HUES64 (cell line): ENCODE results near the gene CLEC20A.

ENCODE experiments used
- H3K27ac ChIP-seq: 2 replicates; pipeline ENCODE4 v1.7.0; 2013; ENCODE audit warnings: low read depth, low read length, inconsistent platforms
- H3K27me3 ChIP-seq: 2 replicates; pipeline ENCODE4 v1.6.1; 2013; ENCODE audit warnings: mild to moderate bottlenecking, low read length; ENCODE audit not compliant: insufficient read depth
- H3K36me3 ChIP-seq: 2 replicates; pipeline ENCODE4 v1.6.1; 2013; ENCODE audit warnings: mild to moderate bottlenecking, low read length; ENCODE audit not compliant: insufficient read depth
- H3K4me1 ChIP-seq: 2 replicates; pipeline ENCODE4 v1.6.1; 2013; ENCODE audit warnings: mild to moderate bottlenecking, low read length, moderate library complexity; ENCODE audit not compliant: insufficient read depth
- H3K4me3 ChIP-seq: 2 replicates; pipeline ENCODE4 v1.5.1; 2013; ENCODE audit warnings: mild to moderate bottlenecking, low read length, moderate library complexity
- H3K9ac ChIP-seq: 2 replicates; pipeline ENCODE4 v1.6.1; 2013; ENCODE audit warnings: mild to moderate bottlenecking, low read depth, low read length
- H3K9me3 ChIP-seq: 2 replicates; pipeline ENCODE4 v1.6.1; 2013; ENCODE audit warnings: low read depth, low read length; ENCODE audit not compliant: insufficient read depth
- WGBS: fragments of 150-250, 120-280 bp; methylation state at CpG from one replicate; pipeline ENCODE4 v1.1.7; 2013; ENCODE audit warnings: missing lambda C conversion rate; 5-methylcytosine and 5-hydroxymethylcytosine counted together

Gene CLEC20A

GRCh38 chr1:178438432-178438831 lies 58.3 kb downstream of the CLEC20A start:
- Histone ChIP-seq H3K27me3 (no peaks in the 10 kb centered on the region), H3K4me3 (no peak overlapping the region), H3K4me1 (peaks cover 22% of the 10 kb centered on the region), H3K9me3 (no peaks in the 10 kb centered on the region), H3K27ac (no peak overlapping the region), H3K36me3 (peaks cover 39% of the 10 kb centered on the region), H3K9ac (no peak overlapping the region)
- WGBS: 74% methylated on average over 2 of the region's 2 CpGs

GRCh38 chr1:178436899-178437298 lies 59.9 kb downstream of the CLEC20A start:
- Histone ChIP-seq H3K9ac (no peak overlapping the region), H3K9me3 (no peaks in the 10 kb centered on the region), H3K27ac (no peak overlapping the region), H3K27me3 (no peaks in the 10 kb centered on the region), H3K4me3 (no peak overlapping the region), H3K4me1 (peaks cover 22% of the 10 kb centered on the region), H3K36me3 (peaks cover 25% of the 10 kb centered on the region)
- WGBS: 97% methylated on average over 2 of the region's 2 CpGs

- Histone ChIP-seq H3K27ac (no peak overlapping the region; the same call in 1 of the 2 replicates), H3K27me3 (no peaks in the 10 kb centered on the region), H3K9me3 (no peaks in the 10 kb centered on the region), H3K4me1 (peaks cover 22% of the 10 kb centered on the region), H3K36me3 (peaks cover 8% of the 10 kb centered on the region), H3K9ac (no peak overlapping the region), H3K4me3 (no peak overlapping the region)
Observed at GRCh38 chr1:178434899-178435435, 61.8 kb downstream of the CLEC20A start.

DNA sequence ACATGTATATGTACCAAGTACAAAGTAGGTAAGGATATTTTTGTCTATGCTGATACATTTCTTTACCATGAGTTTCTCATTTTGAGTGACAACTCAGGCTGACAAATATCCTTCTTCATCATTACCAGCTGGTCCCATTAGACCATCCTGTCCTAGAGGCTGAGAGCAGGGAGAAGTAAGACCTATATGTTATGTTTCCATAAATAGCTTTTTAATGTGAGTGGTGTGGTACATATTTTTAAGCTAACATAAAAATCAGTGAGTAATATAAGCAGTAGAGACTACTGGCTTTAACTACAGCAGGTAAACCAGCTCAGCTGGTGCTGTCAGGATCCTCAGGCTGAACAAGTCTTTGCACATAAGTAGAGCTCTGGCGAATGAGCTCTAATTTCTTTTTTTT lies 62.4 kb downstream of the CLEC20A start:
- H3K27me3 ChIP-seq: no peaks in the 10 kb centered on the region
- 88% methylated on average over 1 of the region's 1 CpG for WGBS
- H3K4me3 ChIP-seq: no peak overlapping the region
- peaks cover 22% of the 10 kb centered on the region for H3K4me1 ChIP-seq
- H3K36me3 ChIP-seq: peaks cover 2% of the 10 kb centered on the region; the same call in 1 of the 2 replicates
- no peak overlapping the region for H3K27ac ChIP-seq
- no peaks in the 10 kb centered on the region for H3K9me3 ChIP-seq
- no peak overlapping the region for H3K9ac ChIP-seq
